Tibial nerve (tissue), 4 donors: Measurements from ENCODE around the gene CMTM2. TPM values are rescaled to one million over a fixed set of nuclear protein-coding genes. Genes with fewer than 3 reads are reported as not detected.

ENCODE experiments used
- DNase-seq, 2 donors: peaks; one replicate each; pipeline ENCODE4 v3.0.0-alpha.2; 2019; ENCODE audit warnings: low spot score in 2 of 2
- H3K27ac ChIP-seq, 4 donors: fragments of 200-600 bp; sonication (generic) in 3 of 4; one replicate each; pipeline ENCODE4 v1.5.1; 2017 to 2019; ENCODE audit warnings: mild to moderate bottlenecking in 1 of 4
- H3K27me3 ChIP-seq, 2 donors: fragments of 200-600 bp; sonication (generic) in 1 of 2; one replicate each; pipeline versions ENCODE4 v1.5.1 to v1.6.0; 2017 to 2019
- H3K36me3 ChIP-seq, 3 donors: fragments of 200-600 bp; sonication (generic); one replicate each; pipeline ENCODE4 v1.5.1; 2018 to 2019
- H3K4me1 ChIP-seq, 4 donors: fragments of 200-600 bp; sonication (generic) in 3 of 4; one replicate each; pipeline ENCODE4 v1.5.1; 2017 to 2019
- H3K4me3 ChIP-seq, 4 donors: fragments of 200-600 bp; sonication (generic) in 3 of 4; one replicate each; pipeline ENCODE4 v1.5.1; 2017 to 2019; ENCODE audit warnings: mild to moderate bottlenecking in 1 of 4, moderate library complexity in 1 of 4
- H3K9me3 ChIP-seq, 4 donors: fragments of 200-600 bp; sonication (generic) in 3 of 4; one replicate each; pipeline ENCODE4 v1.5.1; 2017 to 2019
- EP300 ChIP-seq, 2 donors: sonication (generic); formaldehyde crosslinking; IDR thresholded peaks; one replicate each; pipeline ENCODE4 v1.6.1; 2017; ENCODE audit warnings: antibody characterized with exemption in 2 of 2, mild to moderate bottlenecking in 1 of 2
- POLR2A ChIP-seq, 2 donors: fragments of 450-650 bp; IDR thresholded peaks; one replicate each; pipeline ENCODE4 v1.6.1; 2017; ENCODE audit warnings: antibody characterized with exemption in 2 of 2, mild to moderate bottlenecking in 2 of 2, moderate library complexity in 2 of 2
- WGBS, 2 donors: methylation state at CpG; one replicate each; pipeline ENCODE4 v1.1.5; 2018; 5-methylcytosine and 5-hydroxymethylcytosine counted together
- small RNA-seq: library from RNA; depleted of rRNA; stranded (forward); fragments of <200 nt; gene quantifications from one replicate; pipeline ENCODE3, GENCODE V24; 2016
- total RNA-seq, 4 donors: library from RNA; depleted of rRNA; stranded (reverse); fragments of >200 nt; gene quantifications; one replicate each; pipeline ENCODE4 v1.1.0, GENCODE V29; 2016
- TF ChIP-seq, protein P1 (sequence below), 5 experiments: fragments of 200-600 bp in 3 of 5; fragments of 450-650 bp in 2 of 5; sonication (generic) in 3 of 5; IDR thresholded peaks; one replicate each; pipeline ENCODE4 v1.5.1; 2016 to 2019; ENCODE audit warnings: antibody characterized with exemption in 5 of 5, mild to moderate bottlenecking in 3 of 5, moderate library complexity in 2 of 5

The CMTM2 gene
- total RNA-seq, 4 donors from 2014 or later: not detected

DNA sequence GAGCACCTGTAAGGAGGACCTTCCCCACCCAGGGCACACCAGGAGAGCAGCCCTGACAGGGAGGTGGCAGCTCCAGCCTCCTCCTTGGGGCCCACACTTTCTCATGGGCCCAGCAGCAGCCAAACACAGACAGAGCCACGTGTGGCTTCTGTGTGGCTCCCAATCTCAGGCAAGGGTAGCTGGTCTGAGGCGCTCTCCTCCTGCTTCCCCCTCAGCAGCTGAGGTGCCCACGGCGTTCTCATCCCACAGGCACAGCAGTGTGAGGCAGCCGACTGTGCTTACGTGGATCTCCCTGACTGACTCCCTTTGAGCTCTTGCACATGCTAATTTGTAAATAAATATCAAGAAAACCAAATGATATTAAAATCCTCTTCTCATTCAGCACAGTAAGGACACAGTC, 56.1 kb downstream of the CMTM2 start:
- Histone ChIP-seq H3K27me3 (no peaks in the 10 kb centered on the region), H3K4me1 (no peaks in the 10 kb centered on the region), H3K4me3 (no peak overlapping the region), H3K36me3 (peaks cover 0 to 14% (median 0%) of the 10 kb centered on the region in 3 donors), H3K9me3 (no peaks in the 10 kb centered on the region), H3K27ac (no peak overlapping the region)
- TF ChIP-seq POLR2A (IDR thresholded peaks at IDR 0.05): no peak
- TF ChIP-seq, protein P1, sequence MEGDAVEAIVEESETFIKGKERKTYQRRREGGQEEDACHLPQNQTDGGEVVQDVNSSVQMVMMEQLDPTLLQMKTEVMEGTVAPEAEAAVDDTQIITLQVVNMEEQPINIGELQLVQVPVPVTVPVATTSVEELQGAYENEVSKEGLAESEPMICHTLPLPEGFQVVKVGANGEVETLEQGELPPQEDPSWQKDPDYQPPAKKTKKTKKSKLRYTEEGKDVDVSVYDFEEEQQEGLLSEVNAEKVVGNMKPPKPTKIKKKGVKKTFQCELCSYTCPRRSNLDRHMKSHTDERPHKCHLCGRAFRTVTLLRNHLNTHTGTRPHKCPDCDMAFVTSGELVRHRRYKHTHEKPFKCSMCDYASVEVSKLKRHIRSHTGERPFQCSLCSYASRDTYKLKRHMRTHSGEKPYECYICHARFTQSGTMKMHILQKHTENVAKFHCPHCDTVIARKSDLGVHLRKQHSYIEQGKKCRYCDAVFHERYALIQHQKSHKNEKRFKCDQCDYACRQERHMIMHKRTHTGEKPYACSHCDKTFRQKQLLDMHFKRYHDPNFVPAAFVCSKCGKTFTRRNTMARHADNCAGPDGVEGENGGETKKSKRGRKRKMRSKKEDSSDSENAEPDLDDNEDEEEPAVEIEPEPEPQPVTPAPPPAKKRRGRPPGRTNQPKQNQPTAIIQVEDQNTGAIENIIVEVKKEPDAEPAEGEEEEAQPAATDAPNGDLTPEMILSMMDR (IDR thresholded peaks at IDR 0.05): no peak
- TF ChIP-seq EP300 (IDR thresholded peaks at IDR 0.05): no peak
- 79 to 98% methylated on average over 5 to 6 of the region's 6 CpGs for WGBS, 2 donors
- no peak for DNase-seq

DNA sequence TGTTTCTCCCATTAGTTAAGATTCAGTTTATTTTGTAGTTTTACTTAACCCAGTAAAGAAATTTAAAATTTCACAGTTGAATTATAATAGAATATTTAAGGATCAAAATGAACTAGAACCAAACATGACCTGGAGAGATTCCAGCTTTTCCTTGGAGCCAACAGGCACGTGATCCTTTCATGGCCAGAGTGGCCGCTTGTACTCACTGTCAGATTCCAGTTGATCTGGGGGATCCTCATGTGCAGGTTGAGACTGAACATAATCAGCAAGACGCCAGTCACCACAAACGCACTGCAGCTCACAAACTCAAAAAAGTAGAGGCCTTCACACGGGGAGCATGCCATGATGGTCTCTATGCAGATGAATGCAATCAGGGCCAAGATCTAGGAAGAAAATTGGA, 56.9 kb downstream of the CMTM2 start:
- no peak for TF ChIP-seq EP300 (IDR thresholded peaks at IDR 0.05)
- TF ChIP-seq, protein P1 (IDR thresholded peaks at IDR 0.05): no peak
- no peak for TF ChIP-seq POLR2A (IDR thresholded peaks at IDR 0.05)
- 70 to 75% methylated on average over 5 of the region's 5 CpGs for WGBS, 2 donors
- Histone ChIP-seq H3K36me3 (peaks cover 0 to 14% (median 0%) of the 10 kb centered on the region in 3 donors), H3K27me3 (no peaks in the 10 kb centered on the region), H3K4me3 (no peak overlapping the region), H3K4me1 (no peaks in the 10 kb centered on the region), H3K27ac (no peak overlapping the region), H3K9me3 (no peaks in the 10 kb centered on the region)
- no peak for DNase-seq

DNA sequence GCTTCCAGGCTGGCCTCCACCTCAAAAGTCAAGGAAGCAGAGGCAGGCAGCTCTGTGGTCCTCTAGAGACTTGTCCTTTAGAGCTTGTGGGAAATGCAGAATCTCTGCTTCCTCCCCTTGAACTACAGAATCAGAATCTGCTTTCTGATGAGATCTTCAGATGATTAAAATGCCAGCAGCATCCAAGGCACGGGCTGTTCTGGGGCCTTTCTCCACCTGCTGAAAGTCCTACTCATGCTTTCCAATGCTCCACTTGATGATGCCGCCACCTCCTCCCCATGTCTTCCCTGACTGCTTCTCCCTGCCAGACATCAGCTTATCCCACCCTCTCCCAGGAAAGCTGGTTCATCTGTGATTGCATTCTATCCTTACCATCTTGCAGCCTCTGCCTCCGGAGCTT, 58.5 kb downstream of the CMTM2 start:
- no peak overlapping the region for H3K4me3 ChIP-seq
- no peak overlapping the region for H3K27ac ChIP-seq
- WGBS, 2 donors: 81 to 84% methylated on average over 3 of the region's 3 CpGs
- no peaks in the 10 kb centered on the region for H3K4me1 ChIP-seq
- no peaks in the 10 kb centered on the region for H3K9me3 ChIP-seq
- H3K27me3 ChIP-seq: no peaks in the 10 kb centered on the region
- no peak for DNase-seq
- TF ChIP-seq, protein P1 (IDR thresholded peaks at IDR 0.05): no peak
- TF ChIP-seq EP300 (IDR thresholded peaks at IDR 0.05) (no peak), POLR2A (IDR thresholded peaks at IDR 0.05) (no peak)
- H3K36me3 ChIP-seq: peaks cover 0 to 14% (median 0%) of the 10 kb centered on the region in 3 donors

Small RNA genes lying within 50 kb of the gene (small RNA-seq; reads per million reads assigned to genes)
- not detected for gene CKLF-CMTM1

Other genes starting within 250 kb of the CMTM2 start
- 10 to 100 TPM; 47.3 to 79.3 (median 67.0) TPM for gene CDH5, start 212.8 kb upstream of the CMTM2 start, total RNA-seq
- 1 to 10 TPM in 1 of 4 donors, under 1 TPM in 2, not detected in 1; 0.21 to 1.4 (median 0.30) TPM for gene BEAN1, start 152.2 kb upstream of the CMTM2 start, total RNA-seq
- 10 to 100 TPM; 42.3 to 81.8 (median 64.7) TPM for gene TK2, start 29.3 kb upstream of the CMTM2 start, total RNA-seq
- gene CKLF, start 26.9 kb upstream of the CMTM2 start, total RNA-seq: 10 to 100 TPM; 31.8 to 75.4 (median 35.6) TPM
- 1 to 10 TPM in 3 of 4 donors, not detected in 1; 2.0 to 5.1 (median 2.1) TPM for gene CMTM1, start 13.0 kb upstream of the CMTM2 start, total RNA-seq
- 10 to 100 TPM; 19.3 to 43.9 (median 38.5) TPM for gene CMTM3, start 25.2 kb downstream of the CMTM2 start, total RNA-seq
- 10 to 100 TPM; 14.2 to 22.7 (median 19.6) TPM for gene CMTM4, start 117.3 kb downstream of the CMTM2 start, total RNA-seq
- gene DYNC1LI2, start 172.1 kb downstream of the CMTM2 start, total RNA-seq: 100 to 1,000 TPM; 248 to 363 (median 266) TPM
- gene TERB1, start 222.1 kb downstream of the CMTM2 start, total RNA-seq: not detected